Measurements from ENCODE around the gene APOC4.
"Not testable (repeated sequence)": the region's sequence is repeated elsewhere in the genome, so short reads cannot be mapped to it uniquely, and the experiment has no call there.

Gene APOC4

GRCh38 chr19:44942067-44942571 is at the start of gene APOC4:
Gene APOC4 (plus strand): TSS chr19:44942237. CDS start chr19:44942278, 41 bp downstream.
- no peak for DNase-seq

- no peak for DNase-seq
Measured at GRCh38 chr19:44892932-44893331, 49.1 kb upstream of the APOC4 start.

GRCh38 chr19:44893332-44894051 is 48.5 kb upstream of the APOC4 start:
- DNase-seq, result no peak

- no peak for DNase-seq
Measured at GRCh38 chr19:44894052-44894400, 48.0 kb upstream of the APOC4 start.

GRCh38 chr19:44894946-44895345 is 47.1 kb upstream of the APOC4 start:
- DNase-seq, result no peak

- no peak for DNase-seq
Measured at GRCh38 chr19:44897835-44898234, 44.2 kb upstream of the APOC4 start.

GRCh38 chr19:44900328-44901244 is 41.5 kb upstream of the APOC4 start:
- DNase-seq, result no peak

GRCh38 chr19:44903216-44903601 is 38.8 kb upstream of the APOC4 start:
- no peak for DNase-seq

GRCh38 chr19:44903602-44904425 is 38.2 kb upstream of the APOC4 start:
- peak; percentile 76 for DNase-seq

- DNase-seq, result no peak
Measured at GRCh38 chr19:44904426-44904994, 37.5 kb upstream of the APOC4 start.

- no peak for DNase-seq
Measured at GRCh38 chr19:44905437-44906160, 36.4 kb upstream of the APOC4 start, which contains the start of gene APOE. Gene APOE (plus strand): TSS chr19:44905796. CDS start chr19:44906625, 829 bp downstream.

GRCh38 chr19:44907613-44908012 is 34.4 kb upstream of the APOC4 start:
- no peak for DNase-seq

- DNase-seq, result no peak
Measured at GRCh38 chr19:44908074-44908835, 33.8 kb upstream of the APOC4 start.

- no peak for DNase-seq
Measured at GRCh38 chr19:44908836-44909261, 33.2 kb upstream of the APOC4 start.

- DNase-seq, result no peak
Measured at GRCh38 chr19:44909775-44910174, 32.3 kb upstream of the APOC4 start.

GRCh38 chr19:44911896-44912295 is 30.1 kb upstream of the APOC4 start:
- not testable (repeated sequence) for DNase-seq

- DNase-seq, result no peak
Measured at GRCh38 chr19:44912854-44913253, 29.2 kb upstream of the APOC4 start.

GRCh38 chr19:44913512-44914432 is 28.3 kb upstream of the APOC4 start:
- not testable (repeated sequence) for DNase-seq

- DNase-seq, result peak; percentile 65
Measured at GRCh38 chr19:44914433-44915206, 27.4 kb upstream of the APOC4 start, which contains the start of gene APOC1. Gene APOC1 (plus strand): TSS chr19:44914608. CDS start chr19:44914892, 284 bp downstream.

Data from stimulated activated CD4-positive, alpha-beta T cell treated with anti-CD3 and anti-CD28 coated beads, Interleukin-12 subunit alpha, Interleukin-12 subunit beta, amount 100 ng/mL, for 4 hours (primary cell).